NCI-H2227 (cell line): Measurements from ENCODE around the gene TNS3.

Source experiments
- DNase-seq: peaks from one replicate; lab custom pipeline; 2025; ENCODE audit not compliant: unreplicated experiment; lab: John Stamatoyannopoulos, UW

TNS3 gene

DNA sequence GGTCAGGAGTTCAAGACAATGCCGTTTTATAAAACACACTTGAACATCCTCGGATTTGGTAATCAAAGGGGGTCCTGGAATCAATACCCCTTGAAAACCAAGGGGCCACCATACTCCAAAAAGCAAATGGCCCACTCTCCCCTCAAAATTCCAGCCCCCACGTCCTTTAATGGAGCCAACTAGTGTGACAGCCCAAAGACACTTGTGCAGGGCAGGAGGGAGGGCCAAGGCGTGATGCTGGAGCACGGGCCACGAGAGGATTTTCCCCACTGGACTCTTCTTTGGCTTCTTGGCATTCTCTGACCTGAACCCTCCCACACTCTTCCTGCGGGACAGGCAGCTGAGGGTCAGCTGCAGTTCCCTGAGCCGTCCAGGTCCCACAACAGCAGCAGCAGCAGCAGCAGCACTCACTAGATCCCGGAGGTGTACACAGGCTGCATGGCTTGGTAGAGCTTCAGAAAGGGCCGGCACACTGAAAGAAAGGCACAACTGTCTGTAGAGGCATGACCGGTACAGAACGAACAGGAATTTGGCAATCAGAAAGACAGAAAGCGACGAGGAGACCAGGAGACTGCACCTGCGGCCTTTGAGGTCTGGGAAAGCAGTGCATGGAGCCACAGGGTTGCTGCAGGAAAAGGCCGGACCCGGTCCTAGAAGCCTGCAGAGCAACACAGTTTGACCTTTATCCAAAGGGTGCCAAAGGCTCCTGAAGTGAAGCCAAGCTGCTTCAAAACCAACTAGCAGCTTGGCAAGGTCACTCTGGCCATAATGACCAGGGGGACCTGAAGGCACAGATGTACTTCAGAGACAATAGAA lies 168.2 kb downstream of the TNS3 start:
- no peak for DNase-seq

DNA sequence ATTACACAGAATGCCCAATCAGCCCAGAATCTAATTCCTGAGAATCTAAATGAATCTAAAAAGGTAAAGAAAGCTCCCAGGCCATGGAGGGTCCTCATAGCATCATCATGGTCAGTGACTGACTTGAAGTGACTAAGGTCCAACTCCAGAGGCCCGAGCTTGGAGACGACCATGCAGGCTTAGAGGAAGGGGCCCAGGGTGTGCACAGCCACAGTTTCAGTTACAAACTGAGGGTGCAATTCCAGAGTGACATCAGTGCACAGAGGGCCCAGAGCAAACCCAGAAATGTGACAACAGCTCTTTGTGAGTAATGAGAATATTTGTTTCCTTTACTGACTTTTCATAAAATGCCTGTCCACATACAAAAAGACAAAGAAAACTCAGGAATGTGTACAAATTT lies 170.0 kb downstream of the TNS3 start:
- DNase-seq, result no peak

DNA sequence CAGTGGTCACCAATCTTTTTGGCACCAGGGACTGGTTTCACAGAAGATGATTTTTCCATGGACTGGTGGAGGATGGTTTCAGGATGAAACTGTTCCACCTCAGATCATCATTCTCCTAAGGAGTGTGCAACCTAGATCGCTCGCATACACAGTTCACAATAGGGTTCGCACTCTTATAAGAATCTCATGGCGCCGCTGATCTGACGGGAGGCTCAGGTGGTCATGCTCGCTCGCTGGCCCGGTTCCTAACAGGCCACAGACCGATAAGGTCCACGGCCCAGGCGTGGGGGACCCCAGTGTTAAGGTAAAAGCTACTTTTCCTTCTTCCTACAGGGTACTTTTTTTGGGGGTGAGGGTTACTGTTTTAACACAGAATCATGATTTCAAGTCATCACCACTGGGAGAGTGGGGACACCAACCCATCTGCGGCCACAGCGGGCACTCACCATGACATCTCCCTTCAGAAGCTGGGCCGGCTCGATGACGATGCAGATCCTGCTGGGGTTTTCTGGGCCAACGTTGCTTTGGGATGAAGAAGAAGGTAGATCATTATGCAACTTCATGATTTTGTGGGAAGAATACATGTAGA lies 170.5 kb downstream of the TNS3 start:
- no peak for DNase-seq

DNA sequence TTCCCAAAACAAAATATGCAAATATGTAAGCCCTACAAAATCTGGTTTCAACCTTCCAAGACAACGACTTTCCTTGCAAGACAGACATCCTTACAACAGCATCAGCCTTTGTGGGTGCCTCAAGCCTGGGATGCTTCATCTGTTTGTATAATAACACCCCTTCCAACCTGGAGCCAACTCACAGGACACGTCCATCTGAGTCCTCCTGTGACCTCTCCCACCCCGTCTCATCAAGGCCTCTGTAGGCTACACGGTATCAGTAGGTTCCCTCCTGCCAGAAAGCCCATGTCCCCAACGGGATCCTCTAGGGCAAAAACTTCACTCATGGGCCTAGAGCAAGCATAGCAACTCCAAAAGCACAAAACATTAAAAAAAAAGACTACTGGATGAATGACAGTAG lies 173.2 kb downstream of the TNS3 start:
- no peak for DNase-seq

DNA sequence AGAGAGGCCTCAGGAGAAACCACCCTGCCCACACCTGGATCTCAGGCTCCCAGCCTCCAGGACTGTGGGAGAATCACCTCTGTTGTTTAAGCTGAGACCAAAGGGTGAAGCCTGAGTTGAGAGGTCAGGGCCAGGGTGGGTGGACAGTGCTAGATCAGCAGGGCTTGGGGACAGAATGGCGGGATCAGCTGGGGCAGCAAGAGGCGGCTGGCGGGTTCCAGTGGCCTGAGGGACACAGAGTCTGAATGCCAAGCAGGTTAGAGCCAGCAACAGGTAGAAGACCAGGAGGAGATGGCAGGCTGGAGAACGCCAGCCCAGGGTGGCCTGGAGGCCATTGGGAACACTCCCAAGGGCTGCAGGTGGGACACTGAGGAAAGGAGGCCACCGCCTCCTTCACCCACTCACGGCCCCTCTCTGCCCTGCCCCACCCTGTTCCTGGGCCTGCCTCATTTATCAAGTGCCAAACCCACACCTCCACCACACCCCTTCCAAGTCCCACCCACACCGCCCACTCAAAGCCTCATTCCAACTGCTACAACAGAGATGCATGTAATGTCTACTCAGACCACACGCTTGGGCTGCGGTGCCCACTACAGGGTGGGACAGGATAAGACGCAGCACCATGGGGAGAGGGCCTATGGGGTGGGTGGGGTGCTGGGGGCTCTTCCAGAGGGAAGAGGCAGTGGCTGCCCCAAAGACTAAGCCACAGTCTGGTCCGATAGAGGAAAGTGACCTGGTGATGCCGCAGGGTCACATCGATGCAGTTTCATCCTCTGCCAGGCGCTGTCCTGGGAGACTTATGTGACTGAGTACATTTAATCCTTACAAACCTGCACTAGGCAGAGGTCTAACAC lies 173.9 kb downstream of the TNS3 start:
- DNase-seq, result no peak

DNA sequence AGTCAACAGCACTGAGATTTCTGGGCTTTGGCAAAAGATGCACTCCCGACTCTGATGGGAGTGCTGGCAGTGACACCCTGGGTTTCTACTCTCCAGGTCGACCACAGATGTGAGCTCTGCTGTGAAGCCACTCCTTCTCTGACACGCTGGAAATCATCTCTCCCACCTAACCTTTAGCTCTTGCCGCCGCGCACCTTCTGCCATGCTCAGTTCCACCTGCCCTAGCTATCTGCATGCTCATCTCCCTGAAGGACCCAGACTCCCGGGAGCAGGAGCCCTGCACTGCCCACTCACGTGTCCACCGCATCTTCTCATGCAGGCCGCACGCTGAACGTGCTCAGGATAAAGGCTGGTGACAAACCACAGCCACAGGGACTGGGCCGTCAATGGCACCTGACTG lies 174.8 kb downstream of the TNS3 start:
- no peak for DNase-seq

DNA sequence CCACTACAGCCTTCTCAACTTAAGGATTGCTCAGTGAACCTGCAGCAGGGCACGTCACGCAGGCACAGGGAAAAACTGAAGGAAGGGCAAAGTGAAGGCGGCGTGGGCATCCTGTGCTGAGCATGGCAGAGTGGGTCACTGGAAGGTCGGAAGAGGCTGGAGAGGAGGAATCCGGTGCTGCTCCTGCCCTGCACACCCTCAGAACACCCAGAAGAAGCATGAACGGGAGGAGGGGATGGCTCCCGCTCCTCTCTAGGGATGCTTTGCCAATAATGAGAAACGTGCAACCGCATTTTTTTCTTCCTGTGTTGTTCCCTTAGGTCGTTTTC lies 175.1 kb downstream of the TNS3 start:
- DNase-seq, result no peak

DNA sequence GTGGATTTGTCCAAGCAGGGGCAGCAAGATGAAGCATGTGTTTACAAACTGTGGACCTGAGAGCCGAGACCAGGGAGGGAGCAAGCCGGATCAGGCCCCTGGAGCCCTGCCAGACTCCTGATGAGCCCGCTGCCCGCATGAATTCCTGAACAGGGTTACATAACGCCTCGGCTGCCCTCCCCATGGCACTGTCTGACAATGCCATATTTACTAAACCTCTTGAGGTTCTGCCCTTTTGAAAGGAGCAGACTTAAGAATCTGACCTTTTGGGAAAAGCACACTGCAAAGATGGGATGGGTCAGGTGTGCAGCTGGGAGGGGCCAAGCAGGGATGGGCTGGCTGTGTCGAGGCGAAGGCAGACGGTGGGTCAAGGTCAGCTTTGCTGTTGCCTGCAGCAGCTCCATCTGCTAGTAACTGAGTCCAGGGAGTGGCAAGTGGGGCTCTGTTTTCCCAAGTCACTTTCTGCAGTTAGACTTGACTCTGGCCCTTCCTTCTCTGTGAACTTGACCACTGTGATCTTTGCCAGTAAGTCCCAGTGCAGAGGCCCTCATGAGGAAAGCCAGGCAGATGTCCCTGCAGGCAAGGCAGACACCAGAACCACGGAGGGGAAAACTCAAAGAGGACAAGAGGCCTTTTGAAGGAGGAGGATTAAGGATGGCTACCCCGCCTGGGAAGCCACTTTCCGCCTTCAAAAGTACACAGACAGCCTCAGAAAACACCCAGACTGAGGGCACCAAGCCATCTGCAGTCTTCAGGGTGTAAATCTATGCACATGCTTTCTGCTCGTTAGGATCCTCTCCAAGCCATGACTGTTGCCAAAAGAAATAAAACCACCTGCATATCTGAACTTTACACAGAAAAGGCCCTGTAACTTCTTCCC lies 175.8 kb downstream of the TNS3 start:
- DNase-seq, result no peak

DNA sequence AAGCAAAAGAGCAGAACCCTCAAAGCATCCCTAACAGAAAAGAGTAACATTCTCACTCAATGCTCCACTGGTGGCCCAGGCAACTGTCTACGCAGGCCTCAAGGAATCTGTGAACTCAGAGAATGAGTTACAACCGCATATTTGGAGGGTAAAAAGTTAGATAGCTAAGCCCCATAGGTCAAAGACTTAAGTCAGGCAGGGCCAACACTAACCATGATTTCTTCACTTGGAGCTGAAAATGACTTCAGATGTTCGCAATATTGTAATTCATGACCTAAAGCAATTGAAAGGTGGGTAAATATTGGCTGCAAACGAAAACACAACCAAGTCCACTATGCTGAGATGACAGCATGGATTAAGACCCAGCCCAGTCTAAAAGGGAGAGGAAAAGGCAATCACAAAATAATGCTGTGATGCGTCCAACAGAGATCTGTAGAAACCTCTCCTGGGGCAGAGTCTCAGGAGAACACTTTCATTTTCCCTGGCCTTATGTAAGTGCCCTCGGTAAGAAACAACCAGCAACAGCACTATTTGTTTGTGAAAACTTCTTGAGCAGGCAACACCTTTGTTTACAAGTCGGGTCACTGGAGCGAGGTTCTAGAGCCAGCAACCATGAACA lies 176.5 kb downstream of the TNS3 start:
- DNase-seq, result no peak

DNA sequence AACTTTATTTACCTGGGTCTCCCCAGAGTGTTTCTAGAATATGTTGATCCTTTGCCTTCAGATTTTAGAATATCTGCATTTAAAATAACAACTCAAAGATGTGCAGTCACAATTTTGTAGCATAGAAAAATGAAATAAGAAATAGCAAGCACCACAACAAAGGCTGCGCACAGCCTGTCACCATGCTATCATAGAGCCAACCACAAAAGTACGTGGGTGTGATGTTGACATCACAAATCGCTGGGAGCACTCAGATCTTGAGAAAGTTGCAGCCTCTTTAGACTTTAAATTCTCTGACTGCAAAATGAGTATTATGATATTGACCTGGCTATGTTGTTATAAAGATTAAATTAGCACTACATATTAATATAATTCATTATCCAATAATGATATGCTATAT lies 177.9 kb downstream of the TNS3 start:
- DNase-seq, result no peak

DNA sequence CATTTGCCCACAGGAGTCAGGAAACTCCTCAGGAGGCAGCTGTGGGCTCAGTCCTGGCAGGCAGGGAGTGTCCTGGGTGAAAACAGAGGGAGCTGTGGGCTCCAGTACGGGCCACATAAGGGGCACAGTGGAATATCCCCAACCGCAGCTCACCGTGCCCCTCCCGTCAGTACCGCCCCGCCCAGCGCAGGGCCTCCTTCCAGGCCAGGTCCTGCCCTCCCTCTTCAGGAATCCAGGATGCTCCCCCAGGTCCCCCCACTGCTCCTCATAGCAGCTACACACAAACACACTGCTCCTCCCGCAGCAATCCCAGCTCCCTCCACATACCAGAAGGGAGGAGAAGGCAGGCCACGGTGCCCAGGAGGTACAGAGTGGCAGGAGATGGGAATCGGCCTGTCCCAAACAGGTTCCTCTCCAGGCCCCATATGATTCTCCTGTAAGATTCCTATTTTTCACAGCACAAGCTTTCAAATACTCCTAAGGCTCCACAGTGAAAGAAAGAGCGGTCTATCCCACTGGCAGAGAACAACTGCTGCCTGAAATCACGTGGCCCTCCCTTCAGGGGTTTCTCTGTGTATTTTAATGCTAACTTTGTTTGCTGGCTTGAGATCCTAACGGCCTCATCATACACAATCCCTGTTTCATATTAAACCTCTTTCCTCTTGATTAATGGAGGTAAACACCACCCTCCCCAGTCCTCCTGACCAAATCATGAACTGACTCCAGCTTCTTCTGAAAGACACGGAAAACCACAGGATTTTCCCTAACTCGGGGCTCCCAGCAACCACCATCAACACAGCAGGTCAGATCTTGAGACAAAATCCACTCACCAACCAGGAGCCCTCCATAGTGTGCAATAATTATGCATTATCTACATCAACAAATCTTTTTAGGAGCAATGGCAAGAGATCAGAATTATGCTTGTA lies 178.7 kb downstream of the TNS3 start:
- DNase-seq, result no peak

DNA sequence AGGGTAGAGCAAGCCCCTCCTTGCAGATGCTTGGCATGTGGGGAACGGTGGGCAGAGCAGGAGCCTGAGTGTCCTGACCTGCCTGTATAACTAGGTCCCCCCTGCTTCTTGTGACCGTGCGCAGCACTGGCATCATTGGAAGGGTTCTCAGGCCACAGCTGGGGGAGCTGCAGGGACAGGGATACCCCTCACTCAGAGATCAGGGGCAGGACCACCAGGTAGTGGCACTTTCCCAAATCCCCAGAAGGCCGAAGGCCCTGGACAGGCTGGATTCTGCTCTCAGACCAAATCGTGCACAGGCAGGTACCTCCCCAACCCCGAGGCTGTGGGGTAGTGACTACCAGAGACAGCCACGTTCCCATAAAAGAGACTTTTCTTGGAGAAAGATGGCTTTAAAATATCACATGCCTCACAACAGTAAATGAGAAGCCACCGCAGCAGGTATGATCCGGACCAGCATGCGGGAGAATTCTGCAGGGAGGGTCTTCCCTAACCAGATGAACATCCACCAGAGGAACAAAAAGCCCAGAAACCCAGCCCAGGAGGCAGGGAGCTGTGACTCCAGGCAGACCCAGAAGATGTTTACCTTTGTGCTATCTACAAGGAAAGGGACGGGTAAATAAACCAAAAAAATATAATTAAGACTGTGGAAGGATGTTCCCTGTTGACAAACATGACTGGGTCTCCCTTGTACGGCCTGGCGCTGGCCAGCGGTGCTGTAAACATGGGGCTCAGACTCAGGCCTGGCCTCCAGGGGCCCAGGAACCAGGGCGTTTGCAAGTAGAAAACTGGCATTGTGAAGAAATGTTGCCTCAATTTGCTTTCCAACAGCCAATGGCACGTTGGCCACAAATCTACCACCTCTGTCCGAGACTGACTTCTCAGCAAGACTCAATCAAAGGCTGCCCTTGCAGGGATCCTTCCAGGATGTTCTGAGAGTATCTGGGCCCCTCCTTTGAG lies 180.0 kb downstream of the TNS3 start:
- DNase-seq, result no peak

DNA sequence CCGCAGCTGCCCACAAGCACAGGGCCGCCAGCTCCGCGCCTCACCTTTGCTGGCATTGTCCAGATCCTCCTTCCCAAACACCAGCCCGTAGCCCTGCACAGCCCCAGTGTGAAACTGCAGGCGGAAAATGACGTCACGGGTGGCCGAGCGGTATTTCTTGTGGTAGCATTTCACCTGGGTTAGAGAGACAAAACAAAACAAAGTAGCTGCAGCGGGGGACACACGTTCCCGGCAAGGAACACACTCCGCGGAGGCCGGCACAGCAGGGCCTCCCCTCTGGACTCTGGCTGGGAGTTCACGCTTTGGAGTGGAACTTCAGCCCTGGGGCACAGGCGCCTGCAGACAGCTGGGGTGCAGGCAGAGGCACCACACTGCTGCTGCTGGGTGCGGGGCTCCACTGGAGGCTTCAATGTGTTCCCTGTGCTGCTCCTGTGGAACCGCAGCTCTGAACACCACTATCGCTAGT lies 181.1 kb downstream of the TNS3 start:
- DNase-seq, result no peak

DNA sequence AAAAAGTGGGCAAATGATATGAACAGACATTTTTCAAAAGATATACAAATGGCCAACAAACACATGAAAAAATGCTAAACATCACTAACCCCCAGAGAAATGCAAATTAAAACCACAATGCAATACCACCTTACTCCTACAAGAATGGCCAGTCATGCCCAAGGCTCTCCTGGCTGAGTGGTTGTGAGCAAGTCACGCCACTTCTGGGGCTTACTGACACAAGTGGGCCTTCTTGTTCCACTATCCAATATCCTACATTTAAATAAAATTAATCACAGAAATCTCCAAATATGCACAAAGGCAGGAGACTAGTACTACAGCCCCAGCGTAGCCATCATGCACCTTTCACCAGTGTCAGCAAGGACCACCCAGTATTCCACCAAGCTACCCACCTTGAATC lies 181.9 kb downstream of the TNS3 start:
- DNase-seq, result no peak

DNA sequence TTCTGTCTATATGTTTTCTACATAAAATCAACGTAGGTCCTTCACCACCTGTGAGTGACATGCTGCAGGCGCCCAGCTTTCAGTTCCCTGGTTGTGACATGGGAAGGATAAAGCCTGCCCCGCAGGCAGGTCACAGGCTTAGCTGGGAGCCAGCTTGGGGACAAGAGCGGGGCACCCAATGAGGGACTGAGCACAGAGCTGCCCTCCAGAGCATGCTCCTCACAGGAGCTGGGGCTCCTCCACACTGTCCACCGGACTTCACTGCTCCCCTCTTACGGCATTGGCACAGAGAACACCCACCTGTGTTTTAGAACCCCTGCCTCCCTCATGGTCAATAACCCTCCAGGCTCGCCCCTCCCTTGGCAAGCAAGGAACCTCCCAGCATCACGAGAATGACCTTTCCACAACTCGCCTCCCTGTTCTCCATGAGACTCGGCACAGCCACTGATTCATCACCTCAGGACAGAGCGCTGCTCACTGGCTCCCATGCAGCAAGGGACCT lies 187.1 kb downstream of the TNS3 start:
- DNase-seq, result no peak

DNA sequence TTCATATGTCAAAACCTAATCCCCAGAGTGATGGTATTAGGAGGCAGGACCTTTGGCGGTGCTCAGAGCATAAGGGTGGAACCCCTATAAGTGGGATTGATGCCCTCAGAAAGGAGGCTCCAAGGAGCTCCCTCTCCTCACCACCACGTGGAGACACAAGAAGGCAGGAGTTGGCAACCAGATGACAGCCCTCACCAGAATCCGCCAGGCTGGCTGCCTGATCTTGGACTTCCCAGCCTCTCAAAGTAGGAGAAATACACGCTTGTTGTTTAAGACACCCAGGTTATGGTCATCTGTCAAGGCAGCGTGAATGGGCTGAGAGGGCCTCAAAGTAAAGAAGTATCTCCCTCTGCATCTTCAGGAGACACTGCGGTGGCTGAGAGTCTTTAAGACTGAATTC lies 187.7 kb downstream of the TNS3 start:
- DNase-seq, result no peak

DNA sequence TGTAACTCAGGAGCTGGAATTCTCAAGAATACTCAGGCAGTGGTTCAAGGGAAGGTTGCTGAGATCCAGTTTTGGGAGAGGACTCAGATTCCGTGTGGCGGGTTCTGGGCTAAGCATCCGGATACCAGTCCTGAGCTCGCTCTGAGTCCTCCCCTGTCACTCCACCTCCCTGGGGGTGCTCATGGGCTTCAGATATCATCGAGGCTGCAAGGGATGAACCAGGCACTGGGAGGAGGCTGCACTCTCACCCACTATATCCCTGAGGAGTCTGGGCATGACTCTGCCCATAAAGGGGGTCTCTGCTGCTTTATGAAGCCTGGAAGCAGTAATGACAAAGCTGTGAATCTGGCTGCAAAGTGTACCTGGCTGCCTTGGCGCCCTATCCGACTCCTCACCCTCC lies 188.5 kb downstream of the TNS3 start:
- no peak for DNase-seq

DNA sequence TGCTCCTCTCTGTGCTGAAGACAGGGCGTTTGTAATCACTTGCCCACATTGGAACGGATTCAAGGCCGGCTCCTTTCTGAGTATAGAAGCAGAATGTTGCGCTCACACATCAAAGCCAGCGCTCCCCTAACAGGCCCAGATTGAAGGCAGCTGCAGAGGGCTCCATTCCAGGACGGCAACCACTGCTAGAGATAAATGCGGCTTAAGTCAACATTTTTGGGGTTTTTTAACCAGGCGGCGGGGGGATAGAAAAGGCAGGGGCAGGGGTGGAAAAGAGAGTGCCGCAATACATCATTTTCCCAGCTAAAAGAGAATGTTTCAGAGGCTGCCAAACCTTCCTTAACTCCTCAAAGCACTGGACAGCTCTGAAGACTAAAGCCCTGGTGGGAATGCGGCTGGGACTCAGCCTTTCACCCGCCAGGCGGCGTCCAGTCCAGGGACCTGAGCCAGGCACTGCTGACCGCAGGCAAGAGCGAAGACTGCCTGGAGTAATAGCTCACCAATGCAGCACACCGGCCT lies 189.6 kb downstream of the TNS3 start:
- no peak for DNase-seq
